Neutrophil (primary cell): ENCODE measurements around the gene NOL6.
"Not testable (repeated sequence)": the region's sequence is repeated elsewhere in the genome, so short reads cannot be mapped to it uniquely, and the experiment has no call there.

Experiments used
- H3K27ac ChIP-seq: fragments of 200-600 bp; sonication (generic); 2 replicates; pipeline ENCODE4 v1.5.1; 2016; ENCODE audit warnings: mild to moderate bottlenecking, moderate library complexity
- H3K27me3 ChIP-seq: fragments of 200-600 bp; sonication (generic); 2 replicates; pipeline ENCODE4 v1.6.0; 2016; ENCODE audit warnings: mild to moderate bottlenecking
- H3K36me3 ChIP-seq: fragments of 200-600 bp; sonication (generic); 2 replicates; pipeline ENCODE4 v1.5.1; 2017
- H3K4me1 ChIP-seq, 2 experiments: fragments of 200-600 bp in 1 of 2; sonication (generic) in 1 of 2; 1 replicate in 1 of 2; 2 replicates in 1 of 2; pipeline versions ENCODE4 v1.5.1 to v1.6.1; 2013 to 2016; ENCODE audit warnings: low read depth in 1 of 2, low read length in 1 of 2, mild to moderate bottlenecking in 1 of 2, moderate library complexity in 1 of 2; ENCODE audit not compliant: control insufficient read depth in 1 of 2, insufficient read depth in 1 of 2
- H3K4me3 ChIP-seq, 2 experiments: fragments of 200-600 bp in 1 of 2; sonication (generic) in 1 of 2; 1 replicate in 1 of 2; 2 replicates in 1 of 2; pipeline ENCODE4 v1.5.1; 2013 to 2016; ENCODE audit warnings: low read depth in 1 of 2, low read length in 1 of 2, mild to moderate bottlenecking in 1 of 2, moderate library complexity in 1 of 2
- H3K9me3 ChIP-seq: fragments of 200-600 bp; sonication (generic); 2 replicates; pipeline ENCODE4 v1.5.1; 2016
- TF ChIP-seq, protein P1 (sequence below): fragments of 200-600 bp; sonication (generic); IDR thresholded peaks from 2 replicates; pipeline ENCODE4 v1.5.1; 2016; ENCODE audit warnings: antibody characterized with exemption

NOL6 gene

GRCh38 chr9:33429256-33429985 is 44.3 kb downstream of the NOL6 start:
- TF ChIP-seq, protein P1, sequence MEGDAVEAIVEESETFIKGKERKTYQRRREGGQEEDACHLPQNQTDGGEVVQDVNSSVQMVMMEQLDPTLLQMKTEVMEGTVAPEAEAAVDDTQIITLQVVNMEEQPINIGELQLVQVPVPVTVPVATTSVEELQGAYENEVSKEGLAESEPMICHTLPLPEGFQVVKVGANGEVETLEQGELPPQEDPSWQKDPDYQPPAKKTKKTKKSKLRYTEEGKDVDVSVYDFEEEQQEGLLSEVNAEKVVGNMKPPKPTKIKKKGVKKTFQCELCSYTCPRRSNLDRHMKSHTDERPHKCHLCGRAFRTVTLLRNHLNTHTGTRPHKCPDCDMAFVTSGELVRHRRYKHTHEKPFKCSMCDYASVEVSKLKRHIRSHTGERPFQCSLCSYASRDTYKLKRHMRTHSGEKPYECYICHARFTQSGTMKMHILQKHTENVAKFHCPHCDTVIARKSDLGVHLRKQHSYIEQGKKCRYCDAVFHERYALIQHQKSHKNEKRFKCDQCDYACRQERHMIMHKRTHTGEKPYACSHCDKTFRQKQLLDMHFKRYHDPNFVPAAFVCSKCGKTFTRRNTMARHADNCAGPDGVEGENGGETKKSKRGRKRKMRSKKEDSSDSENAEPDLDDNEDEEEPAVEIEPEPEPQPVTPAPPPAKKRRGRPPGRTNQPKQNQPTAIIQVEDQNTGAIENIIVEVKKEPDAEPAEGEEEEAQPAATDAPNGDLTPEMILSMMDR = no peak
- Histone ChIP-seq H3K27me3 (no peaks in the 10 kb centered on the region), H3K9me3 (no peaks in the 10 kb centered on the region), H3K4me3 (no peak overlapping the region), H3K36me3 (no peaks in the 10 kb centered on the region), H3K27ac (no peak overlapping the region), H3K4me1 (peaks cover 0 to 8% of the 10 kb centered on the region in 2 experiments)

GRCh38 chr9:33426843-33427293 is 46.9 kb downstream of the NOL6 start:
- no peaks in the 10 kb centered on the region for H3K9me3 ChIP-seq
- no peak overlapping the region for H3K27ac ChIP-seq
- TF ChIP-seq, protein P1 = no peak
- no peaks in the 10 kb centered on the region for H3K27me3 ChIP-seq
- peaks cover 0 to 7% of the 10 kb centered on the region in 2 experiments for H3K4me1 ChIP-seq
- H3K36me3 ChIP-seq = no peaks in the 10 kb centered on the region
- no peak overlapping the region for H3K4me3 ChIP-seq

- no peaks in the 10 kb centered on the region for H3K27me3 ChIP-seq
- no peak overlapping the region for H3K27ac ChIP-seq
- H3K9me3 ChIP-seq = no peaks in the 10 kb centered on the region
- H3K36me3 ChIP-seq = no peaks in the 10 kb centered on the region
- TF ChIP-seq, protein P1 = no peak
- no peak overlapping the region for H3K4me3 ChIP-seq
- no peaks in the 10 kb centered on the region for H3K4me1 ChIP-seq
Measured at GRCh38 chr9:33425128-33425533, 48.6 kb downstream of the NOL6 start.

DNA sequence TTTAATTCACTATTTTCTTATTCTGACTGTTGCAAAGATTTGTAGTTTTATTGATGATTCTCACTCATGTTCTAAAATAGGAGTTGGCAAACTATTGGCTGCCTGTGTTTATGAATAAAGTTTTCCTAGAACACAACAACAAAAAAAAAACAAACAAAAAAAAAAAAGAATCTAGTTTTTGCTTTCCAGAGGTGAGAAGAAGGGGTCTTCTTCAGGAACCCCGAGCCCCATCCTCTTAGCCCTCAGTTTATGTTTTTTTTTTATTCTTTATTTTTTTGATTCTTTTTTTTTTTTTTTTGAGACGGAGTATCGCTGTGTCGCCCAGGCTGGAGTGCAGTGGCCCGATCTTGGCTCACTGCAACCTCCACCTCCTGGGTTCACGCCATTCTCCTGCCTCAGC is 49.2 kb downstream of the NOL6 start:
- not testable (repeated sequence) for H3K27me3 ChIP-seq, H3K36me3 ChIP-seq, H3K9me3 ChIP-seq, H3K4me1 ChIP-seq, H3K27ac ChIP-seq, H3K4me3 ChIP-seq

GRCh38 chr9:33424043-33424442 is 49.7 kb downstream of the NOL6 start:
- not testable (repeated sequence) for H3K4me1 ChIP-seq, H3K36me3 ChIP-seq, H3K27ac ChIP-seq, H3K27me3 ChIP-seq, H3K4me3 ChIP-seq, H3K9me3 ChIP-seq

GRCh38 chr9:33419708-33420303 is 53.9 kb downstream of the NOL6 start:
- H3K4me1 ChIP-seq = no peaks in the 10 kb centered on the region
- no peak overlapping the region for H3K4me3 ChIP-seq
- no peaks in the 10 kb centered on the region for H3K27me3 ChIP-seq
- no peaks in the 10 kb centered on the region for H3K36me3 ChIP-seq
- H3K27ac ChIP-seq = no peak overlapping the region
- no peaks in the 10 kb centered on the region for H3K9me3 ChIP-seq
- TF ChIP-seq, protein P1 = no peak
